Endothelial cell (in vitro differentiated cells): ENCODE data around the gene CTXN1. TPM values are rescaled to one million over a fixed set of nuclear protein-coding genes. Genes with fewer than 3 reads are reported as not detected.

Source experiments
- DNase-seq: peaks from one replicate; pipeline ENCODE4 v3.0.0; 2021; ENCODE audit warnings: low spot score
- H3K27ac Mint-ChIP-seq: one replicate; pipeline ENCODE4 v1.8.0; 2021; ENCODE audit warnings: mixed read lengths, inconsistent platforms; ENCODE audit not compliant: unreplicated experiment
- H3K27me3 Mint-ChIP-seq: one replicate; pipeline ENCODE4 v1.8.0; 2021; ENCODE audit warnings: mild to moderate bottlenecking, moderate library complexity, mixed read lengths, inconsistent platforms; ENCODE audit not compliant: unreplicated experiment
- H3K36me3 Mint-ChIP-seq: one replicate; pipeline ENCODE4 v1.8.0; 2021; ENCODE audit warnings: mild to moderate bottlenecking, low read depth, mixed read lengths, inconsistent platforms; ENCODE audit not compliant: unreplicated experiment
- H3K4me1 Mint-ChIP-seq: one replicate; pipeline ENCODE4 v1.8.0; 2021; ENCODE audit warnings: mild to moderate bottlenecking, mixed read lengths, inconsistent platforms; ENCODE audit not compliant: unreplicated experiment
- H3K4me3 Mint-ChIP-seq: one replicate; pipeline ENCODE4 v1.8.0; 2021; ENCODE audit warnings: mild to moderate bottlenecking, mixed read lengths, inconsistent platforms; ENCODE audit not compliant: unreplicated experiment
- H3K9me3 Mint-ChIP-seq: one replicate; pipeline ENCODE4 v1.8.0; 2021; ENCODE audit warnings: mixed read lengths, inconsistent platforms; ENCODE audit not compliant: unreplicated experiment
- total RNA-seq: library from RNA; stranded (reverse); fragmentation: NEBNext Ultra II Directional; extraction: Animal tissue kit (Norgen Biotek cat#: 25700); gene quantifications from one replicate; pipeline ENCODE4 v1.2.1, GENCODE V29; 2021; ENCODE audit not compliant: unreplicated experiment
- TF ChIP-seq, protein P1 (sequence below): fragments of 200-600 bp; sonication (generic); IDR thresholded peaks from one replicate; pipeline ENCODE4 v1.5.0; 2021; ENCODE audit warnings: antibody characterized with exemption; ENCODE audit not compliant: unreplicated experiment

Gene CTXN1
- total RNA-seq, 1 donor from 2014 or later: 18.3 TPM

DNA sequence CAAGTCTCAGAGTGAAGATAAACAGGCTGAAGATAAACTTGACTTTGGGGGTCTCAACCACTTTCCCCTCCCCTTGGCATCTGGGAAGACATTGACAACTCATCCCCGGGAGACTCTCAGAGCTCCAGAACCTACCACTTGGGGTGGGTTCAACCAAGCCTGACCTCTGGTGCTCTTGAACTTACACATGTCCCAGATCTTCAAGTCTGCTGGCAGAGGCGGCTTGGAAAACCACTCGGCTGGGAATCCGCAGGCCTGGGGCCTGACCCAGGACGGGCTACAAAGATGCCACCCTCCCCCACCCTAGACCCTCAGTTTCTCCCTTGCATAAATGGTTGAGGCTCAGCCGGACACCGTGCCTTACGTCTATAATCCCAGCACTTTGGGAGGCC, 37.1 kb downstream of the CTXN1 start:
- TF ChIP-seq, protein P1, sequence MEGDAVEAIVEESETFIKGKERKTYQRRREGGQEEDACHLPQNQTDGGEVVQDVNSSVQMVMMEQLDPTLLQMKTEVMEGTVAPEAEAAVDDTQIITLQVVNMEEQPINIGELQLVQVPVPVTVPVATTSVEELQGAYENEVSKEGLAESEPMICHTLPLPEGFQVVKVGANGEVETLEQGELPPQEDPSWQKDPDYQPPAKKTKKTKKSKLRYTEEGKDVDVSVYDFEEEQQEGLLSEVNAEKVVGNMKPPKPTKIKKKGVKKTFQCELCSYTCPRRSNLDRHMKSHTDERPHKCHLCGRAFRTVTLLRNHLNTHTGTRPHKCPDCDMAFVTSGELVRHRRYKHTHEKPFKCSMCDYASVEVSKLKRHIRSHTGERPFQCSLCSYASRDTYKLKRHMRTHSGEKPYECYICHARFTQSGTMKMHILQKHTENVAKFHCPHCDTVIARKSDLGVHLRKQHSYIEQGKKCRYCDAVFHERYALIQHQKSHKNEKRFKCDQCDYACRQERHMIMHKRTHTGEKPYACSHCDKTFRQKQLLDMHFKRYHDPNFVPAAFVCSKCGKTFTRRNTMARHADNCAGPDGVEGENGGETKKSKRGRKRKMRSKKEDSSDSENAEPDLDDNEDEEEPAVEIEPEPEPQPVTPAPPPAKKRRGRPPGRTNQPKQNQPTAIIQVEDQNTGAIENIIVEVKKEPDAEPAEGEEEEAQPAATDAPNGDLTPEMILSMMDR: no peak
- no peaks in the 10 kb centered on the region for H3K9me3 Mint-ChIP-seq
- H3K36me3 Mint-ChIP-seq: no peaks in the 10 kb centered on the region
- H3K4me3 Mint-ChIP-seq: no peak overlapping the region
- H3K27me3 Mint-ChIP-seq: peaks cover 12% of the 10 kb centered on the region
- no peak for DNase-seq
- no peak overlapping the region for H3K27ac Mint-ChIP-seq
- peaks cover 2% of the 10 kb centered on the region for H3K4me1 Mint-ChIP-seq

DNA sequence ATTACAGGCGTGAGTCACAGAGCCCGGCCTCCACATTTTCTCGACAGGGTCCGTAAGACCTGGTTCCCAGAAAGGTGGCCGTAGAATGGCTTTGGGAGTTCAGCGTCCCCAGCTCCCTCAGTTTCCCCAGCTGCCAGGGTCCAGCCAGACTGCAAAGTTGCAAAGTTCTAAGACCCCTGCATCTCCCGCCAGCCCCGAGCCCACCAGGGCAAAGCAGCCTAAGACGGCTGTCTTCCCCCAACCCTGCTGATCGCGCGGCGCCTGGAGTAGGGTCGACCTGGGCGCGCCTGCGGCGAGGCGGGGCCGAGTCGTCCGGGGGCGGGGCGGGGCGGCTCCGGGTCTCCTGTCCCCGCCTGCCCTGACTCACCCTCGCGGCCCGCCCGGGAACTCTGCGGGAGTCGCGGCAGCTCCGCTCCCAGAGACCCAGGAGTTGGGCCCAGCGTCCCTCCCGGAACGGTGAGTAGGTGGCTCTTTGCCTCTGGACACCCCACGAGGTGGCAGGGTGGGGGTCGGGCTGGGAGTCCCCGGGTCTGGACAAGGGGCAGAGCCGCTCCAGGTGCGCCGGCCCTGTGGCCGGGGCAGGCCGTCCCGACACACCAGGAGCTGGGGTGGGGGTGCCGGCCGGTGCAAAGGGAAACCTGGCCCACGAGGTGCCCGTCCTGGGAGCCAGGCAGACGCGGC, 37.6 kb downstream of the CTXN1 start, which contains the start of gene LRRC8E:
LRRC8E (plus strand) TSS at position 366 of the 681 bp plus-strand sequence. CDS start 7,094 bp downstream, outside the sequence.
- DNase-seq: peak; percentile 66
- TF ChIP-seq, protein P1: no peak
- Mint-ChIP-seq H3K9me3 (no peaks in the 10 kb centered on the region), H3K36me3 (no peaks in the 10 kb centered on the region), H3K27me3 (peaks cover 12% of the 10 kb centered on the region), H3K27ac (no peak within 1 kb of the TSS), H3K4me1 (peaks cover 2% of the 10 kb centered on the region), H3K4me3 (no peak within 1 kb of the TSS)

DNA sequence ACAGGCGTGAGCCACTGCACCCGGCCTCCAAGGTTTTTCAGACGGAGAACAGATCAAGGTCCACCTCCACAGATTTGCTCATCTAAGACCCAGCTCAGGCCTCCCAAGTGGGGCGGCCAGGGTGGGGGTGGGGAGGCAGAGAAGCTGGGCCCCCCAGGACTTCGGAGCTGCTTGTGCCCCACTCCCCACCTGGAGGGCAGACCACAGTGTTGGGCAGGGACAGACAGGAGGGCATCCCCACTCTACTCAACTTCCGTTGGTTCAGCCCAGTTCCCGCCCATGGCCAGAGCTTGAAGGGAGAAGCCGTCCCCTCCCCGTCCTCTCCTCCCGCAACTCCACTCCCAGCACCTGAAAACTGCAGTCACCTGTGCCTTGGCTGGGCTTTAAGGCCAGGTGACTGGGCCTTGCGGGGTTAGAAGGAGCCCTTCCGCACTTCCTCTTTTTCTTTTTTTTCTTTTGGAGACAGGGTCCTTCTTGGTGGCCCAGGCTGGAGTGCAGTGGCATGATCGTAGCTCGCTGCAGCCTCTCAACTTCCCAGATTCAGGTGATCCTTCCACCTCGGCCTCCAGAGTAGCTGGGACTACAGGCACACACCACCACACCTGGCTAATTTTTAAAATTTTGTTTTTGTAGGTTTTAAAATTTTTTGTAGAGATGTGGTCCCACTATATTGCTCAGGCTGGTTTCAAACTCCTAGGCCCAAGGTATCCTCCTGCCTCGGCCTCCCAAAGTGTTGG, 38.4 kb downstream of the CTXN1 start:
- no peaks in the 10 kb centered on the region for H3K36me3 Mint-ChIP-seq
- H3K27me3 Mint-ChIP-seq: peaks cover 12% of the 10 kb centered on the region
- TF ChIP-seq, protein P1: no peak
- no peak overlapping the region for H3K4me3 Mint-ChIP-seq
- H3K4me1 Mint-ChIP-seq: peaks cover 2% of the 10 kb centered on the region
- no peak overlapping the region for H3K27ac Mint-ChIP-seq
- no peaks in the 10 kb centered on the region for H3K9me3 Mint-ChIP-seq
- no peak for DNase-seq

DNA sequence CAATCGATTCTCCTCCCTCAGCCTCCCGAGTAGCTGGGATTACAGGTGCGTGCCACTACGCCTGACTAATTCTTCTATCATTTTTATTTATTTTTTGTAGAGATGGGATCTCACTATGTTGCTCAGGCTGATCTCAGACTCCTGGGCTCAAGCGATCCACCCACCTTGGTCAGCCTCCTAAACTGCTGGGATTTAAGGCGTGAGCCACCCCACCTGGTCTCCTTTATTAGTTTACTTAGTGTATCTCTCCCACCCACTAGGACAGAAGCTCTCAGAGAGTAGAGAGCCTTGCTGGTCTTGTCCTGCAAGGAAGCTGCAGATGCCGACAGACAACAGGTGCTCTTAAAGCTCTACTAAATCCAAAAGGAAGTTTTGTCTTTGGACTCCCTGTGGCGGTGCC, 40.1 kb downstream of the CTXN1 start:
- H3K36me3 Mint-ChIP-seq: no peaks in the 10 kb centered on the region
- no peak overlapping the region for H3K27ac Mint-ChIP-seq
- DNase-seq: no peak
- H3K27me3 Mint-ChIP-seq: peaks cover 10% of the 10 kb centered on the region
- H3K4me3 Mint-ChIP-seq: no peak overlapping the region
- no peaks in the 10 kb centered on the region for H3K9me3 Mint-ChIP-seq
- peaks cover 2% of the 10 kb centered on the region for H3K4me1 Mint-ChIP-seq
- TF ChIP-seq, protein P1: no peak
